ENCODE measurements around the gene SELENON.

The SELENON gene

DNA sequence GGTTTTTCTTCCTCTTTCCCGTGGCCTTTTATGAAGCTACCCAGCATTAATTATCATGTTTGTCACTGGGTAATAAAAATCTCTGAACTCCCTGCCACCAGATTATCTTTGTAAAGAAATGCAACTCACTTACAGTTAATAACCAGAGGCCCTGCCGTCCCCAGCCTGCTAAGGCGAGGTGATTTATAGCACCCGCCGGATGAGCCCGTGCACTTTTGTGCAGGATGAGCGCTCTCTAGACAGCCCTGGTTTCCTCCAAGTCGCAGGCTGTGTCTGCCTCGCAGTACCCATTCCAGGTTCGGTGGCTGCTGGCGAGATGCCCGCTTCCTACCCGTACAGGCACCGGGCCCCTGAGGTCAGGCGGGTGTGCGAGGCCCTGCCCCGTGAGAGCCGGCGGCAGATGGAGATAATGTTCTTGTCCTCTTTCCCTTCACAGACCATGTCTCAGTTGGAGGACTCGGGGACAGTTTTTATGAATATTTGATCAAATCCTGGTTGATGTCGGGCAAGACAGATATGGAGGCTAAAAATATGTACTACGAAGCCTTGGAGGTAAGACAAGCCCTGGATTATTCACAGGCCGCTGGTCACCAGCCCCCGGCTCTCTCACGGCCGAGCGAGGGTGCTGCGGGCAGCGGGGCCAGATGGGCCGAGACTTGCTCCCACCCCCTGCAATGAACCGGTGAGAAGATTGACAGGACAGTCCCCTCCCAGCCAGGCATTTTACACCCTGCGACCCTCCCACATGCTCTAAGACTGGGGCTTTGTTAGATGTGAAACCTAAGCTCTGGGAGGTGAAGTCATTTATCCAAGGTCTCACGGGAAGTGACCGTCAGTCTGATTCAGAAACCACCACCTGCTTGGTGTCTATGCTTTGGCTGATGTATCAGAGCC is 28.5 kb upstream of the SELENON start:
- DNase-seq (ENCODE audit: low read depth in 2 of 2), result no peak

GRCh38 chr1:25772164-25772563 is 27.8 kb upstream of the SELENON start:
- DNase-seq (ENCODE audit: low read depth in 2 of 2), result no peak

GRCh38 chr1:25772692-25773245 is 27.2 kb upstream of the SELENON start:
- no peak for DNase-seq (ENCODE audit: low read depth in 2 of 2)

- DNase-seq (ENCODE audit: low read depth in 2 of 2), result no peak
These were observed 26.4 kb upstream of the SELENON start for GRCh38 chr1:25773441-25774125.

- DNase-seq (ENCODE audit: low read depth in 2 of 2), result no peak
These were observed 25.7 kb upstream of the SELENON start for GRCh38 chr1:25774206-25774803.

GRCh38 chr1:25774921-25775771 is 24.8 kb upstream of the SELENON start:
- DNase-seq (ENCODE audit: low read depth in 2 of 2), result peak; percentile 63 to 70

- no peak for DNase-seq (ENCODE audit: low read depth in 2 of 2)
These were observed 20.6 kb upstream of the SELENON start for GRCh38 chr1:25779388-25779787.

GRCh38 chr1:25779894-25780293 is 20.1 kb upstream of the SELENON start:
- no peak for DNase-seq (ENCODE audit: low read depth in 2 of 2)

- DNase-seq (ENCODE audit: low read depth in 2 of 2), result no peak
These were observed 19.5 kb upstream of the SELENON start for GRCh38 chr1:25780318-25781129.

DNA sequence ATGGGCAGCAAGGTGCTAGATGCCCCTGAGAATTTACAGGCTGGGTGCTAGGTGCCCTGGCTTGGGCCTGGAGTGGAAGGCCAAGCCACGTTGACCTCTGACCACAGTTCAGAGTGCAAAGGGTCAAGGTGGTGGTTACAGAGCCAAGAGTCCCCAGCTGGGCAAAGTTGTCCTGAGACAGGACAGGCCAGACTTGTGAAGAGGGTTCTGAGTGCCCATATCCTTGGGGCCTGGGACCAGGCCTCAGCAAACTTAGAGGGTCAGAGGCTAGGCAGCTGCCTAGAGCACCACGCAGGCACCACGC is 18.9 kb upstream of the SELENON start:
- no peak for DNase-seq (ENCODE audit: low read depth in 2 of 2)

- no peak for DNase-seq (ENCODE audit: low read depth in 2 of 2)
These were observed 17.3 kb upstream of the SELENON start for GRCh38 chr1:25782608-25783201.

- no peak for DNase-seq (ENCODE audit: low read depth in 2 of 2)
These were observed 15.4 kb upstream of the SELENON start for GRCh38 chr1:25784575-25785051.

DNA sequence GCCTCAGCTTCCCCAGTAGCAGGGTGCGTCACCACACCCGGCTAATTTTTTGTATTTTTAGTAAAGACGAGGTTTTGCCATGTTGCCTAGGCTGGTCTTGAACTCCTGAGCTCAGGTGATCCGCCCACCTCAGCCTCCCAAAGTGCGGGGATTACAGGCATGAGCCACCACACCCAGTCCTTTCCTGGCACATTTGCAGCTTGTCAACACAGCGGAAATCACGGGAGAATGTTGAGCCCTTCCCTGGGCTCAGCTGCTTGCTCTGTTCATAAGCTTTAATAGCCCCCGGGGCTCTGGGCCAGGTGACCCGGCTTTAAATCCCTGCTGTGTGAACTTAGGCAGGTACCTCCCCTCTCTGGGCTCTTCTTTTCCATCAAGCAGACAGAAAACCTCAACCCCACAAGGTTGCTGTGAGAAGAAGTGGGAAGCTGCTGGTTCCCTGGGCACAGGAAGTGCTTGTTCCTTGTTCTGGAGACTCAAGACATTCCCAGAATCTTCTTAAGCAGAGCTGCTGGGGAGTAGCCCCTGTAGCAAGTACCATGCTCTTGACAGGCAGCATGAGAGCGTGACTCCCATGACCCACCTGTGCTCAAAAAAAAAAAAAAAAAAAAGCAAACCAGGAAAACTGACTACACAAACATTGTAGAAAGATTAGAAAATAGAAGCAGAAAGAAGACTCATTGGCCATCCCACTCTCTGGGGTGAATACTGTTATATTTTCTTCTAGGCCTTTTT is 14.5 kb upstream of the SELENON start:
- no peak for DNase-seq (ENCODE audit: low read depth in 2 of 2)

GRCh38 chr1:25786887-25787759 is 12.9 kb upstream of the SELENON start:
- DNase-seq (ENCODE audit: low read depth in 2 of 2), result no peak

DNA sequence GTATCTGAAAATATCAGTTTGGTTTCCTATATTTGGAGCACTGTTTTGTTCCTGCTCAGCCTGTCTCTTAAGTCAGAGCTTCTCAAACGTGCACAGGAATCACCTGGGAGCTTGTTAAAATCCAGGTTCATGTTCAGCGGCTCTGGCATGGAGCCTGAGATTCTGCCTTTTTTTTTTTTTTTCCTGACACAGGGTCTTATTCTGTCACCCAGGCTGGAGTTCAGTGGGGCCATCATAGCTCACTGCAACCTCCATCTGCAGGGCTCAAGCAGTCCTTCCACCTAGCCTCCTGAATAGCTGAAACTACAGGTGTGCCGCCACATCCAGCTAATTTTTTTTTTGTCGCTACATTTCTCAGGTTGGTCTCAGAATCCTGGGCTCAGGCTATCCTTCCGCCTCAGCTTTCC is 12.2 kb upstream of the SELENON start:
- no peak for DNase-seq (ENCODE audit: low read depth in 2 of 2)

GRCh38 chr1:25790472-25790871 is 9.5 kb upstream of the SELENON start:
- DNase-seq (ENCODE audit: low read depth in 2 of 2), result no peak

GRCh38 chr1:25792115-25792514 is 7.9 kb upstream of the SELENON start:
- DNase-seq (ENCODE audit: low read depth in 2 of 2), result no peak

GRCh38 chr1:25793585-25794170 is 6.3 kb upstream of the SELENON start:
- no peak for DNase-seq (ENCODE audit: low read depth in 2 of 2)

Measured in stimulated activated CD8-positive, alpha-beta memory T cell treated with anti-CD3 and anti-CD28 coated beads, Interleukin-2, amount 100 ng/mL, for 48 hours (primary cell).